Left lung (tissue), 10 donors: ENCODE results near the gene CCDC71L. TPM values are rescaled to one million over a fixed set of nuclear protein-coding genes. Genes with fewer than 3 reads are reported as not detected.
"Not testable (repeated sequence)": the region's sequence is repeated elsewhere in the genome, so short reads cannot be mapped to it uniquely, and the experiment has no call there.

Source experiments
- ATAC-seq: fragments of 200-7000 bp; cut with Tn5 transposase; one replicate; pipeline ENCODE4 v1.9.1; 2020; ENCODE audit warnings: moderate library complexity
- DNase-seq, 4 donors: peaks; one replicate each; pipeline ENCODE4 v3.0.0-alpha.2; 2013 to 2020
- H3K27ac ChIP-seq, 2 donors: fragments of 200-600 bp; sonication (generic) in 1 of 2; one replicate each; pipeline versions ENCODE4 v1.5.0 to v1.8.0; 2020 to 2021
- H3K27me3 ChIP-seq, 2 donors: fragments of 200-600 bp; sonication (generic) in 1 of 2; one replicate each; pipeline versions ENCODE4 v1.5.0 to v1.8.0; 2020 to 2021
- H3K36me3 ChIP-seq, 2 donors: fragments of 200-600 bp; sonication (generic) in 1 of 2; one replicate each; pipeline versions ENCODE4 v1.5.0 to v1.8.0; 2020 to 2021
- H3K4me1 ChIP-seq, 2 donors: fragments of 200-600 bp; one replicate each; pipeline ENCODE4 v1.8.0; 2021
- H3K4me3 ChIP-seq, 2 donors: fragments of 200-600 bp; sonication (generic) in 1 of 2; one replicate each; pipeline versions ENCODE4 v1.5.0 to v1.8.0; 2020 to 2021; ENCODE audit warnings: mild to moderate bottlenecking in 1 of 2
- H3K9me3 ChIP-seq, 2 donors: fragments of 200-600 bp; sonication (generic) in 1 of 2; one replicate each; pipeline versions ENCODE4 v1.5.0 to v1.8.0; 2020 to 2021
- CTCF ChIP-seq, 2 donors: fragments of 200-600 bp; sonication (generic) in 1 of 2; IDR thresholded peaks; one replicate each; pipeline versions ENCODE4 v1.5.0 to v1.8.0; 2021; ENCODE audit warnings: antibody characterized with exemption in 2 of 2
- intact Hi-C, 2 donors: fragments of 100-400 bp; cut with DNase I; formaldehyde crosslinking; loops; one replicate each; pipeline versions ENCODE4 v1.11.2 to v1.14.2; 2022
- polyA plus RNA-seq, 6 donors: library from polyadenylated mRNA; unstranded; fragments of 120-200 nt; gene quantifications; one replicate each; pipeline ENCODE4 v1.2.1, GENCODE V29; 2013; ENCODE audit not compliant: insufficient read length in 6 of 6
- total RNA-seq, 2 donors: library from RNA; stranded (reverse); fragmentation: NEBNext Ultra II Directional; extraction: Animal tissue kit (Norgen Biotek cat#: 25700); gene quantifications; one replicate each; pipeline ENCODE4 v1.2.1, GENCODE V29; 2021
- donor health status: DM: no; HTN: yes; CAD: no.
- donor health status: DM: no; HTN: no; CAD: no.

CCDC71L gene
- total and polyA plus RNA-seq, 8 donors, result 5.7 to 27.1 (median 7.5) TPM

GRCh38 chr7:106692450-106693051 is 31.6 kb upstream of the CCDC71L start:
- peak; percentile 73 for ATAC-seq
- intact Hi-C loops, result no loop called here

GRCh38 chr7:106688161-106688560 is 27.2 kb upstream of the CCDC71L start:
- H3K4me1 ChIP-seq, H3K9me3 ChIP-seq, H3K4me3 ChIP-seq, DNase-seq, intact Hi-C loops, H3K36me3 ChIP-seq, H3K27ac ChIP-seq, H3K27me3 ChIP-seq, ATAC-seq: not testable (repeated sequence)

More at GRCh38 chr7:106692450-106693051, 31.6 kb upstream of the CCDC71L start:
- TF ChIP-seq CTCF (IDR thresholded peaks at IDR 0.05), result no peak
- no peaks in the 10 kb centered on the region for H3K27me3 ChIP-seq
- no peak overlapping the region for H3K4me3 ChIP-seq
- peaks cover 0 to 3% of the 10 kb centered on the region in 2 donors for H3K9me3 ChIP-seq
- peaks cover 4 to 14% of the 10 kb centered on the region in 2 donors for H3K4me1 ChIP-seq
- DNase-seq, result peak in 1 of 4 donors; percentile 15
- H3K36me3 ChIP-seq, result no peaks in the 10 kb centered on the region
- H3K27ac ChIP-seq, result no peak overlapping the region

- Histone ChIP-seq H3K27ac (no peak overlapping the region), H3K4me3 (no peak overlapping the region), H3K27me3 (no peaks in the 10 kb centered on the region), H3K9me3 (peaks cover 0 to 3% of the 10 kb centered on the region in 2 donors), H3K4me1 (peaks cover 0 to under 1% of the 10 kb centered on the region in 2 donors), H3K36me3 (no peaks in the 10 kb centered on the region)
- intact Hi-C loops, result no loop called here
- DNase-seq (no peak), ATAC-seq (no peak)
- TF ChIP-seq CTCF (IDR thresholded peaks at IDR 0.05), result no peak
Observed at GRCh38 chr7:106683941-106684340, 23.0 kb upstream of the CCDC71L start.

DNA sequence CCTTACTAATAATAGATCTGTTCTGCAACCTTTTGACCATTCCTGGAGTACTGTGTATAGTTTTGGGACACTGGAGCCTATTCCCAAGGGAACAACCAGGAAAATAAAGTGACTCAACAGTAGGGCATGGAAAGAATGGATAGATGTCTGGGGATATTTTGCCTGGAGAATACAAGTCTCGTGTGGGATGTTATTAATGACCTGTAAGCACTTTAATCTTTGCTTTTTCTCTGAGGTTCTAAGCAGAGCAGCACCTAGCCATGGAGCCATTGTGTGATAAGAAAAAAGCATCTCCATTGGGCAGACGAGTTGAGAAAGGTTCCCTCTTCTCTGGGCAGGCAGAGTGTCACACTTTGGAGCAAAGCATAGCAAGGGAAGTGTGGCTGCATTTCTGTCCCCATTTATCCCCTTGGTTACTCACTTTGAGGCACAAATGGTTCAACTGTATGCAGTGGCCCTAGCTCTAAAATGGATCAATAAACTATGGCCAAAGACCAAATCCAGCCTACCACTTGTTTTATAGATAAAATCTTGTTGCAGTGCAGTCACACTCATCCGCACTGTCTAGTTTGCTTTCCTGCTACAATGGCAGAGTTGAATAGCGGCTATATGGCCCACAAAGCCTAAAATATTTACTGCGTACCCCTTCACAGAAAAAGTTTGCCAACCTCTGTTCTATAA is 21.0 kb upstream of the CCDC71L start:
- intact Hi-C loops, result no loop called here
- TF ChIP-seq CTCF (IDR thresholded peaks at IDR 0.05), result no peak
- ATAC-seq (no peak), DNase-seq (no peak)
- no peaks in the 10 kb centered on the region for H3K9me3 ChIP-seq
- no peaks in the 10 kb centered on the region for H3K27me3 ChIP-seq
- H3K4me1 ChIP-seq, result peaks cover 0 to 5% of the 10 kb centered on the region in 2 donors
- H3K36me3 ChIP-seq, result no peaks in the 10 kb centered on the region
- H3K27ac ChIP-seq, result no peak overlapping the region
- H3K4me3 ChIP-seq, result no peak overlapping the region

- no peak overlapping the region for H3K4me3 ChIP-seq
- no peak for TF ChIP-seq CTCF (IDR thresholded peaks at IDR 0.05)
- H3K36me3 ChIP-seq, result no peaks in the 10 kb centered on the region
- ATAC-seq (peak; percentile 60), DNase-seq (no peak)
- H3K9me3 ChIP-seq, result no peaks in the 10 kb centered on the region
- peaks cover 0 to 5% of the 10 kb centered on the region in 2 donors for H3K4me1 ChIP-seq
- no peaks in the 10 kb centered on the region for H3K27me3 ChIP-seq
- H3K27ac ChIP-seq, result peak overlapping the region in 1 of 2 donors; percentile 42
- intact Hi-C loops, result no loop called here
Observed at GRCh38 chr7:106679153-106679931, 18.4 kb upstream of the CCDC71L start.
